ENCODE data around the gene STAMBP. TPM values are rescaled to one million over a fixed set of nuclear protein-coding genes. Genes with fewer than 3 reads are reported as not detected.

The STAMBP gene
- 18.8 and 25.3 TPM in 2 replicates for total RNA-seq

GRCh38 chr2:73828818-73829570 is at the start of gene STAMBP:
Gene STAMBP, plus strand, starts transcription at chr2:73828961. Its CDS starts 1,896 bp downstream, at chr2:73830857.

GRCh38 chr2:73779467-73780236 is 49.1 kb upstream of the STAMBP start, which contains the start of gene DUSP11:
Gene DUSP11, minus strand, starts transcription at chr2:73780103. Its CDS starts 129 bp downstream, at chr2:73779974.

GRCh38 chr2:73783883-73784282 is 44.9 kb upstream of the STAMBP start, which contains the start of gene C2orf78:
Gene C2orf78, plus strand, starts transcription at chr2:73784183. Its CDS starts 127 bp downstream, at chr2:73784310.

GRCh38 chr2:73892631-73893329 is 64.0 kb downstream of the STAMBP start, which contains the start of gene ACTG2:
Gene ACTG2, plus strand, starts transcription at chr2:73893008. Its CDS starts 8,304 bp downstream, at chr2:73901312.

Other genes with a start within 250 kb of the STAMBP start
- not detected in 2 replicates for gene NAT8, start 186.5 kb upstream of the STAMBP start, total RNA-seq
- 13.7 and 13.8 TPM in 2 replicates for gene TPRKB, start 91.6 kb upstream of the STAMBP start, total RNA-seq
- 30.2 and 30.9 TPM in 2 replicates for gene DUSP11, start 48.9 kb upstream of the STAMBP start, total RNA-seq
- gene C2orf78, start 44.8 kb upstream of the STAMBP start, total RNA-seq = not detected in 2 replicates
- 0.44 and 1.3 TPM in 2 replicates for gene ACTG2, start 64.0 kb downstream of the STAMBP start, total RNA-seq
- gene DGUOK, start 97.9 kb downstream of the STAMBP start, total RNA-seq = 39.7 and 40.8 TPM in 2 replicates
- 3.4 TPM in 2 replicates for gene TET3, start 155.9 kb downstream of the STAMBP start, total RNA-seq

Data from cardiac ventricle fibroblast (primary cell).